ENCODE data around the gene MAP3K21. TPM values are rescaled to one million over a fixed set of nuclear protein-coding genes. Genes with fewer than 3 reads are reported as not detected.

Gene MAP3K21
- total RNA-seq, 4 donors from 2014 or later: 6.3 to 14.1 (median 8.9) TPM

DNA sequence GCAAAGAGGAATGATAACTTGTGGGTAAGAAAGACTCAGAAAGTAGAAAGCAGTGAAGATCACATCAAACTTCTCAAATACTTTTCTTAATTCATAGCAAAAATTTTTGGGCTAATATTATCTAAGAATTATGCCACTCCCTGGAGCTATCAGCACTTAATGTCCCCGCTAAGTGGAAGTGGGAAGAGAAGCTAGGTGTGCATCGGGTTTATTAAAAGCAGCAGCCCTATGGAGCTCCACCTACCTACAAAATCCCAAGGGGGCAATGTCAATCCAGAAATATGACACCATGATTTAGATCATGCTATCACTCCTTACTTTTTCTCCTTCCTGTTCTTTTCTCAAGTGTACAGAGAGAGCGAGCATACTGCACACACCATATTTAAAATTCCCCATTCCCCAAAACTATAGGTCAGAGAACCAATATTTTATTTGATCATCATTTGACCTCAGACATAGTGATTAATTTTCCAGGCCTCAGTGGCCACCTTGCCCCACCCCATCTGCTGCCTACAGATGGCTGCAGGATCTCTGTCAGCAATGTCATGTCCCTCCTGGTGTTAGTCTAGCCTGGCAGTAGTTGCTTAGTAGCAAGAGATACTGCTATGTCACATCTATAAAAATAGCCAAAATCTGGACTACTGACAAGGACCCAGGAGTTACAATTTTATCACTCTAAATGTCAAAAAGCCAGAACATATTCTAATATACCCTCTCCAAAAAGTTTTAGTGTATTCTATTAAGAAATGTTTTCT lies 66.6 kb downstream of the MAP3K21 start:
- Histone ChIP-seq H3K4me3 (no peak overlapping the region), H3K36me3 (no peaks in the 10 kb centered on the region), H3K27me3 (peaks cover 8% of the 10 kb centered on the region), H3K27ac (no peak overlapping the region), H3K4me1 (no peaks in the 10 kb centered on the region), H3K9me3 (no peaks in the 10 kb centered on the region)
- TF ChIP-seq, protein P1, sequence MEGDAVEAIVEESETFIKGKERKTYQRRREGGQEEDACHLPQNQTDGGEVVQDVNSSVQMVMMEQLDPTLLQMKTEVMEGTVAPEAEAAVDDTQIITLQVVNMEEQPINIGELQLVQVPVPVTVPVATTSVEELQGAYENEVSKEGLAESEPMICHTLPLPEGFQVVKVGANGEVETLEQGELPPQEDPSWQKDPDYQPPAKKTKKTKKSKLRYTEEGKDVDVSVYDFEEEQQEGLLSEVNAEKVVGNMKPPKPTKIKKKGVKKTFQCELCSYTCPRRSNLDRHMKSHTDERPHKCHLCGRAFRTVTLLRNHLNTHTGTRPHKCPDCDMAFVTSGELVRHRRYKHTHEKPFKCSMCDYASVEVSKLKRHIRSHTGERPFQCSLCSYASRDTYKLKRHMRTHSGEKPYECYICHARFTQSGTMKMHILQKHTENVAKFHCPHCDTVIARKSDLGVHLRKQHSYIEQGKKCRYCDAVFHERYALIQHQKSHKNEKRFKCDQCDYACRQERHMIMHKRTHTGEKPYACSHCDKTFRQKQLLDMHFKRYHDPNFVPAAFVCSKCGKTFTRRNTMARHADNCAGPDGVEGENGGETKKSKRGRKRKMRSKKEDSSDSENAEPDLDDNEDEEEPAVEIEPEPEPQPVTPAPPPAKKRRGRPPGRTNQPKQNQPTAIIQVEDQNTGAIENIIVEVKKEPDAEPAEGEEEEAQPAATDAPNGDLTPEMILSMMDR (IDR thresholded peaks at IDR 0.05): no peak
- no peak for TF ChIP-seq POLR2A (IDR thresholded peaks at IDR 0.05)
- DNase-seq (ENCODE audit: low spot score in 2 of 2): no peak
- 60% methylated on average over 3 of the region's 3 CpGs for WGBS

DNA sequence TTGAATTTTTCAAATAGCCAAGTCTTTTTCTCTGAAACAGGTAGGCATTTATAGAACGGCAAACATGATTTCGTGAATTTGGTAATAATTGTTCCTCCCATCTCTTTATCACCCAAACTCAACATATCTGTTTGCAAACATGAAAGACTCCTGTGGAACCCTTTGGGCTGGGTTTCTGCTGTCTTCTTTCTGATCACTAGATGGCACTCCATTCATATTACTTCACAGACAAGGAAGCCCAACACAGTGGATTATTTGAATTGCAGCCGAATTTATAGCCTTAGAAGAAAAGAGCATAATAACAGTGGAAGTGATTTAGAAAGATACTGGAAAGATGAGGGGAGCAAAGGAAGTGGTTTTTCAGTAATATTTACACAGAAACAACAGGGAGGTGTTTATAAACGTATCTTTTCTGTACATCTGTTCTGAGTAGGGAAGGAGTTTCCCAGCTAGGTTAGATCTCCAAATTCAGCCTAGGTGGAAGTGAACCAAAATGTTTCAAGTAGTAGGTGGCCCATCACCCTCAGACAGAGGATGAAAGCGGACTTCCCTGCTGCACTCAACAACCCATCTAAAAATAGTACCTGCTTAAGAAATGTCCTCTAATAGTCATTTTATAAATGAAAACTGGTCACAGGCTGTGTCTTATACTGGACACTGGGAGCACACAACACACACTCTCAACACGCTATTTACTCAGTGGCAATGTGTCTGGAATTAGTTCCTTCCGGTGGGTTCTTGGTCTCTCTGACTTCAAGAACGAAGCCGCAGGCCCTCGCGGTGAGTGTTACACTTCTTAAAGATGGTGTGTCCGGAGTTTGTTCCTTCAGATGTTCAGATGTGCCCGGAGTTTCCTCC lies 67.6 kb downstream of the MAP3K21 start:
- H3K9me3 ChIP-seq: no peaks in the 10 kb centered on the region
- peaks cover 8% of the 10 kb centered on the region for H3K27me3 ChIP-seq
- no peak for TF ChIP-seq POLR2AphosphoS5 (IDR thresholded peaks at IDR 0.05)
- TF ChIP-seq, protein P1 (IDR thresholded peaks at IDR 0.05): peak; percentile 44 to 60
- no peak for TF ChIP-seq EP300 (IDR thresholded peaks at IDR 0.05)
- no peak for TF ChIP-seq POLR2A (IDR thresholded peaks at IDR 0.05)
- no peaks in the 10 kb centered on the region for H3K36me3 ChIP-seq
- H3K27ac ChIP-seq: no peak overlapping the region
- no peak overlapping the region for H3K4me3 ChIP-seq
- no peaks in the 10 kb centered on the region for H3K4me1 ChIP-seq
- DNase-seq (ENCODE audit: low spot score in 2 of 2): no peak
- 61% methylated on average over 13 of the region's 13 CpGs for WGBS

DNA sequence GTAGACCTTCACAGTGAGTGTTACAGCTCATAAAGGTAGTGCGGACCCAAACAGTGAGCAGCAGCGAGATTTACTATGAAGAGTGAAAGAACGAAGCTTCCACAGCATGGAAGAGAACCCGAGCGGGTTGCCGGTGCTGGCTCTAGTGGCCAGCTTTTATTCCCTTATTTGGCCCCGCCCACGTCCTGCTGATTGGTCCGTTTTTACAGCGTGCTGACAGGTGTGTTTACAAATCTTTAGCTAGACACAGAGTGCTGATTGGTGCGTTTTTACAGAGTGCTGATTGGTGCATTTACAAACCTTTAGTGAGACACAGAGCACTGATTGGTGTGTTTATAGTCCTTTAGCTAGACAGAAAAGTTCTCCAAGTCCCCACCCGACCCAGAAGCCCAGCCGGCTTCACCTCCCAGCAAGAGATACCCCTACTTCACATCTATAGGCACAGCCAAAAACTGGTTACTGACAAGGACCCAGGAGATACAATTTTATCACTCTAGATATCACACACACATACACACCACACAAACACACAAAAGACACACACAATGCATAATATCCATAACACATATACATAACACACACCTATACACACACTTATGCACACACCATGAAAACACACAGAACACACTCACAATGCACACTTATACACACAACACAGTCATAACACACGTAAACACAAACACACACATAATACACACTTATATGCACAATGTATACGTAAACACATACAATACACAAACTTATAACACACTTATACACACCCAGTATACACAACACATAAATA lies 68.5 kb downstream of the MAP3K21 start:
- Histone ChIP-seq H3K36me3 (no peaks in the 10 kb centered on the region), H3K9me3 (no peaks in the 10 kb centered on the region), H3K27ac (no peak overlapping the region), H3K4me1 (no peaks in the 10 kb centered on the region), H3K4me3 (no peak overlapping the region), H3K27me3 (peaks cover 11% of the 10 kb centered on the region)
- TF ChIP-seq, protein P1 (IDR thresholded peaks at IDR 0.05): no peak
- TF ChIP-seq POLR2AphosphoS5 (IDR thresholded peaks at IDR 0.05): no peak
- no peak for TF ChIP-seq POLR2A (IDR thresholded peaks at IDR 0.05)
- TF ChIP-seq EP300 (IDR thresholded peaks at IDR 0.05): no peak
- 89% methylated on average over 15 of the region's 15 CpGs for WGBS
- DNase-seq (ENCODE audit: low spot score in 2 of 2): no peak

DNA sequence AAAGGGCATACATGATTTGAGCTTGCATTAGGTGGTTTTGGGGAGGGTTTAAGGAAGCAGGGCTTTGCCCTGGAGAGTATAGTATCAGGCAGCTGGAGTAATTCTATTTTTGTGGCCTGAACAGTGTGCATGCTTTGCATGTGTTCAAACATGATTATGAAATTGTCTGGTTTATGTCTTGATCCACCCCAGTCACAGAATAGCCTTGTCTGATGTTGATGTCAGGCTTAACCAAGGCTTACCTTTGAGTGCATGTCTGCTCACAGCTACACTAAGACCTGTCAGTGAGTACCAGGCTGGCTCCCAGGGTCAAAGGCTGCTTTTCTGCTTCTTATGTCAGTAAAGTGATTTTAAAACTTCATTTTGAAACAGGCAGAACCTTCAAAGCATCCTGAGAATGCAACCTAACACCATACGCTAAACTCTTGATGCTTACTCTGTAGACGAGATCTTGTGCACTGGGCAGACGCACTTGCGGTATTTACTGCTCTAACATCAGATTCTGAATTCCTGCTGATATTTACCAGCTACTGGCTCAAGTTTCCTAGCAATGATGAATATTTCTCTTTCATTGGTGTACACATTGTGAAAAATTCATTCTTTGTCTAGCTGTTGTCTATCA lies 78.9 kb downstream of the MAP3K21 start:
- no peaks in the 10 kb centered on the region for H3K4me1 ChIP-seq
- no peaks in the 10 kb centered on the region for H3K9me3 ChIP-seq
- no peak overlapping the region for H3K27ac ChIP-seq
- TF ChIP-seq POLR2A (IDR thresholded peaks at IDR 0.05): no peak
- no peak overlapping the region for H3K4me3 ChIP-seq
- DNase-seq (ENCODE audit: low spot score in 2 of 2): no peak
- 72% methylated on average over 4 of the region's 4 CpGs for WGBS
- no peaks in the 10 kb centered on the region for H3K27me3 ChIP-seq
- no peaks in the 10 kb centered on the region for H3K36me3 ChIP-seq

DNA sequence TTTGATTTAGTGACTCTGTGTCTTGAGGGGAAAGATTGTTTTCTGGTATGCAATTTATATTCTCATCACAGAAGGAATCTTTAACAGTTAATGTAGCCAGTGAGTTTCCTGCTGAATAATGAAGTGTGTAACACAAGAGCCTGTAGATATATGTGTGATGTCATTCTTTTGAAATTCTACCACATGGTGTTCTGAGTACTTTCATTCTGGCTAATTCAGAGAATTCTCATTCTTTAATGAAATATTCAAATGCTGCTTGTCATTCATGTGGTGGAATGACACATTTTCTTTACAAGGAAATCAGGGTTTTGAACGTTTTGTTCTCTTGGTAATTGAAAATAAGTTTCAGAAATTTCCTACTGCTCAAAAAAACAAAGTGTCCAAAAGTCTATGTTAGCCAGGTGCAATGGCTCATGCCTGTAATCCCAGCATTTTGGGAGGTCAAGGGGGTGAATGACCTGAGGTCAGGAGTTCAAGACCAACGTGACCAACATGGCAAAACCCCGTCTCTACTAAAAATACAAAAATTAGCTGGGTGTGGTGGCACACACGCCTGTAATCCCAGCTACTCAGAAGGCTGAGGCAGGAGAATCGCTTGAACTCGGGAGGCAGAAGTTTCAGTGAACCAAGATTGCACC lies 79.6 kb downstream of the MAP3K21 start:
- 63% methylated on average over 6 of the region's 6 CpGs for WGBS
- TF ChIP-seq, protein P1 (IDR thresholded peaks at IDR 0.05): no peak
- TF ChIP-seq POLR2AphosphoS5 (IDR thresholded peaks at IDR 0.05) (no peak), POLR2A (IDR thresholded peaks at IDR 0.05) (no peak), EP300 (IDR thresholded peaks at IDR 0.05) (no peak)
- Histone ChIP-seq H3K36me3 (no peaks in the 10 kb centered on the region), H3K27me3 (no peaks in the 10 kb centered on the region), H3K27ac (no peak overlapping the region), H3K4me3 (no peak overlapping the region), H3K9me3 (no peaks in the 10 kb centered on the region), H3K4me1 (no peaks in the 10 kb centered on the region)
- no peak for DNase-seq (ENCODE audit: low spot score in 2 of 2)

Data from suprapubic skin (tissue), 4 donors.